Gastroesophageal sphincter (tissue), 4 donors: ENCODE data around the gene AIG1. TPM values are rescaled to one million over a fixed set of nuclear protein-coding genes. Genes with fewer than 3 reads are reported as not detected.

ENCODE experiments used
- ATAC-seq: fragments of 150-250 bp; one replicate; pipeline ENCODE4 v1.9.1; 2016; ENCODE audit warnings: mild to moderate bottlenecking, moderate library complexity
- H3K27ac ChIP-seq, 4 donors: fragments of 200-600 bp; sonication (generic) in 3 of 4; 1 replicate in 3 of 4; 2 replicates in 1 of 4; pipeline ENCODE4 v1.5.1; 2016 to 2019
- H3K27me3 ChIP-seq: fragments of 200-600 bp; sonication (generic); one replicate; pipeline ENCODE4 v1.5.1; 2019
- H3K36me3 ChIP-seq, 2 donors: fragments of 200-600 bp; sonication (generic); one replicate each; pipeline ENCODE4 v1.5.1; 2019; ENCODE audit warnings: control low read depth in 1 of 2
- H3K4me1 ChIP-seq, 3 donors: fragments of 200-600 bp; sonication (generic); 1 replicate in 2 of 3; 2 replicates in 1 of 3; pipeline ENCODE4 v1.5.1; 2016 to 2019; ENCODE audit warnings: control low read depth in 2 of 3
- H3K4me3 ChIP-seq, 2 donors: fragments of 200-600 bp; sonication (generic); one replicate each; pipeline ENCODE4 v1.5.1; 2019; ENCODE audit warnings: mild to moderate bottlenecking in 1 of 2, moderate library complexity in 1 of 2
- H3K9me3 ChIP-seq, 3 donors: fragments of 200-600 bp; sonication (generic); one replicate each; pipeline ENCODE4 v1.5.1; 2017 to 2019; ENCODE audit warnings: control low read depth in 2 of 3
- EP300 ChIP-seq: sonication (generic); formaldehyde crosslinking; IDR thresholded peaks from one replicate; pipeline ENCODE4 v1.6.1; 2017; ENCODE audit warnings: antibody characterized with exemption, mild to moderate bottlenecking
- POLR2A ChIP-seq, 2 donors: fragments of 450-650 bp; IDR thresholded peaks; one replicate each; pipeline ENCODE4 v1.6.1; 2017; ENCODE audit warnings: antibody characterized with exemption in 2 of 2, mild to moderate bottlenecking in 2 of 2, moderate library complexity in 1 of 2
- POLR2AphosphoS5 ChIP-seq: sonication (generic); formaldehyde crosslinking; IDR thresholded peaks from one replicate; pipeline ENCODE4 v1.6.1; 2017; ENCODE audit warnings: antibody characterized with exemption
- WGBS, 2 donors: methylation state at CpG; one replicate each; pipeline ENCODE4 v1.1.5; 2018; ENCODE audit warnings: low coverage in 1 of 2; 5-methylcytosine and 5-hydroxymethylcytosine counted together
- total RNA-seq, 4 donors: library from RNA; depleted of rRNA; stranded (reverse); fragments of >200 nt; gene quantifications; one replicate each; pipeline ENCODE4 v1.1.0, GENCODE V29; 2016
- TF ChIP-seq, protein P1 (sequence below), 4 experiments: fragments of 200-600 bp in 2 of 4; fragments of 450-650 bp in 2 of 4; sonication (generic) in 1 of 4; IDR thresholded peaks; one replicate each; pipeline ENCODE4 v1.5.1; 2017 to 2019; ENCODE audit warnings: antibody characterized with exemption in 4 of 4, mild to moderate bottlenecking in 2 of 4, moderate library complexity in 2 of 4

The AIG1 gene
- total RNA-seq, 4 donors from 2014 or later, result 24.0 to 42.0 (median 31.5) TPM

GRCh38 chr6:143322386-143322785, 261.7 kb downstream of the AIG1 start:
- TF ChIP-seq EP300, result no peak
- no peak for TF ChIP-seq POLR2A (IDR thresholded peaks at IDR 0.05)
- TF ChIP-seq POLR2AphosphoS5, result no peak
- no peak overlapping the region for H3K27ac ChIP-seq
- no peaks in the 10 kb centered on the region for H3K4me1 ChIP-seq
- 65 to 78% methylated on average over 3 to 4 of the region's 4 CpGs for WGBS, 2 donors
- no peaks in the 10 kb centered on the region for H3K9me3 ChIP-seq
- no peak overlapping the region for H3K4me3 ChIP-seq
- H3K36me3 ChIP-seq, result no peaks in the 10 kb centered on the region
- no peak for ATAC-seq
- no peaks in the 10 kb centered on the region for H3K27me3 ChIP-seq

DNA sequence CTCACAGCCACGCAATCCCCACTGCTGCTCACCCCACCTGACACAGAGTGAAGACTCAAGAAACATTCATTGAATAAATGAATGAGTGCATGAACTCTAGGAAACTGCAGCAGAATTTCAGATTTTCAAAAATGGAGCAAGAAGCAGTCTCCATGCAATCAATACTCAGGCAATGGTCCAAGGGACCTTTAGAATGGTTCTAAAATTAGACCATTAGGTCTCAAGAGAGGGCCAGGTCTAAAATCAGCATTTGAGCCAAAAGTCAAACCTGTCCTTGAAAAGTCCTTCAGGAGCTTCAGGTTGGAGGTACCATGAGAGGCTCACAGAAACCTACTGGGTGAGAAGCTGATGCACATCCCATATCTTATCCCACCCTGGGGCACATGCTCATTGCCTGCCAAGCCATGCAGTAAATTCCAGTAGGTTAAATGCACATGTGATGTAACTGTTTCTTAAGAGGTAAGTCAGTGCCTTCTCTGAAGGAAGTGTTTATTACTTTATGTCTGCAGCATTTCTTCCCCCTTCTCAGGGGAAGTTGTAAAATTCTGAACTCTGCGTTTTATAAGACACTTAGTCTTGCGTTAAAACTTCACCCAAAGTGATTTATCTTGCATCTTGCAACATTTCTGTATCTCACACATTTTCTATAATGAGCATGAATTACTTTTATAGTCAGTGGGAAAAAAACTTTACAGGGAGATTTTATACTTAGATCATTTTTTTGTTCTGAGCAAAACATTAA, 263.2 kb downstream of the AIG1 start:
- H3K9me3 ChIP-seq, result no peaks in the 10 kb centered on the region
- no peak overlapping the region for H3K4me3 ChIP-seq
- no peak overlapping the region for H3K27ac ChIP-seq
- H3K4me1 ChIP-seq, result no peaks in the 10 kb centered on the region
- TF ChIP-seq POLR2A (IDR thresholded peaks at IDR 0.05) (no peak), POLR2AphosphoS5 (no peak)
- no peaks in the 10 kb centered on the region for H3K27me3 ChIP-seq
- no peak for ATAC-seq
- H3K36me3 ChIP-seq, result no peaks in the 10 kb centered on the region
- WGBS, 2 donors, result 72 to 75% methylated on average over 1 to 3 of the region's 3 CpGs

- Histone ChIP-seq H3K27me3 (no peaks in the 10 kb centered on the region), H3K9me3 (no peaks in the 10 kb centered on the region), H3K36me3 (no peaks in the 10 kb centered on the region), H3K4me3 (no peak overlapping the region), H3K27ac (no peak overlapping the region), H3K4me1 (no peaks in the 10 kb centered on the region)
- 100% methylated on average over 1 of the region's 1 CpG for WGBS, 2 donors
- TF ChIP-seq POLR2A (IDR thresholded peaks at IDR 0.05) (no peak), POLR2AphosphoS5 (no peak), EP300 (no peak)
- TF ChIP-seq, protein P1, sequence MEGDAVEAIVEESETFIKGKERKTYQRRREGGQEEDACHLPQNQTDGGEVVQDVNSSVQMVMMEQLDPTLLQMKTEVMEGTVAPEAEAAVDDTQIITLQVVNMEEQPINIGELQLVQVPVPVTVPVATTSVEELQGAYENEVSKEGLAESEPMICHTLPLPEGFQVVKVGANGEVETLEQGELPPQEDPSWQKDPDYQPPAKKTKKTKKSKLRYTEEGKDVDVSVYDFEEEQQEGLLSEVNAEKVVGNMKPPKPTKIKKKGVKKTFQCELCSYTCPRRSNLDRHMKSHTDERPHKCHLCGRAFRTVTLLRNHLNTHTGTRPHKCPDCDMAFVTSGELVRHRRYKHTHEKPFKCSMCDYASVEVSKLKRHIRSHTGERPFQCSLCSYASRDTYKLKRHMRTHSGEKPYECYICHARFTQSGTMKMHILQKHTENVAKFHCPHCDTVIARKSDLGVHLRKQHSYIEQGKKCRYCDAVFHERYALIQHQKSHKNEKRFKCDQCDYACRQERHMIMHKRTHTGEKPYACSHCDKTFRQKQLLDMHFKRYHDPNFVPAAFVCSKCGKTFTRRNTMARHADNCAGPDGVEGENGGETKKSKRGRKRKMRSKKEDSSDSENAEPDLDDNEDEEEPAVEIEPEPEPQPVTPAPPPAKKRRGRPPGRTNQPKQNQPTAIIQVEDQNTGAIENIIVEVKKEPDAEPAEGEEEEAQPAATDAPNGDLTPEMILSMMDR (IDR thresholded peaks at IDR 0.05), result no peak
- no peak for ATAC-seq
Observed at GRCh38 chr6:143325379-143326140, 264.9 kb downstream of the AIG1 start.

DNA sequence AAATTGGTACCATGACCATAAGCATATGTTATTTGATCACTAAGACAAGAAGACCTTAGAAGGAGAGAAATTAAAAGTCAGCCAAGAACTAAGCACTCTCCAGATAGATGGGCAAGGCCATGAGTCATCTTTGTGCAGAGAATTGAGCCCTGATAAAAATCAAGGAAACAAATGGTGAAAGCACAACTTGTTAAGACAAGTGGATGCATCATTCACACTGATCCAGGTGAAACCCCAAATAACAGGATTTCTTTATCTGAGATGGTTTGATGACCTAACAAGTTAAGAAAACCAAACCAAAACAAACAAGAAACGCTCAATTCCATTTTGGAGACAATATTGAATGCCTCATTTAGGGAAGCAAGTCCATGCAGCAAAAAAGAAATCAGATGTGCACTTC, 268.2 kb downstream of the AIG1 start:
- 100% methylated on average over 1 of the region's 1 CpG for WGBS, 2 donors
- Histone ChIP-seq H3K4me1 (no peaks in the 10 kb centered on the region), H3K4me3 (no peak overlapping the region), H3K27me3 (no peaks in the 10 kb centered on the region), H3K9me3 (no peaks in the 10 kb centered on the region), H3K27ac (no peak overlapping the region), H3K36me3 (peaks cover 0 to 8% of the 10 kb centered on the region in 2 donors)
- TF ChIP-seq EP300, result no peak
- TF ChIP-seq, protein P1 (IDR thresholded peaks at IDR 0.05), result no peak
- no peak for TF ChIP-seq POLR2AphosphoS5
- TF ChIP-seq POLR2A (IDR thresholded peaks at IDR 0.05), result no peak
- ATAC-seq, result no peak

- TF ChIP-seq POLR2AphosphoS5 (no peak), POLR2A (IDR thresholded peaks at IDR 0.05) (no peak)
- 81 to 88% methylated on average over 3 of the region's 3 CpGs for WGBS, 2 donors
- H3K4me3 ChIP-seq, result no peak overlapping the region
- peaks cover 0 to 12% of the 10 kb centered on the region in 2 donors for H3K36me3 ChIP-seq
- H3K4me1 ChIP-seq, result no peaks in the 10 kb centered on the region
- ATAC-seq, result no peak
- H3K27me3 ChIP-seq, result no peaks in the 10 kb centered on the region
- H3K27ac ChIP-seq, result no peak overlapping the region
- no peaks in the 10 kb centered on the region for H3K9me3 ChIP-seq
Observed at GRCh38 chr6:143329323-143329722, 268.6 kb downstream of the AIG1 start.

DNA sequence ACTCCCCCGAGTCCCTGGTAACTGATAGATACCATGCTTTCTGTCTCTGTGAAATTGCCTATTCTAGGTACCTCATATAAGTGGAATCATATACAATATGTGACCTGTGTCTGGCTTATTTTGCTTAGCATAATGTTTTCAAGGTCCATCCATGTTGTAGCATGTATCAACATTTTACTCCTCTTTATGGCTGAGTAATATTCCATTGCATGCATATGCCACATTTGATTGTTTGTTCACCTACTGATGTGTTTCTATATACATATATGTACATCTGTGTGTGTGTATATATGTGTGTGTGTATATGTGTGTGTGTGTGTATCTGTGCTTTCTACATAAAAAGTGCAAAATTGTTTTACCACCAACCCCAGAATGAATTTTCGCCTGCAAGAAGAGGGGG, 270.7 kb downstream of the AIG1 start:
- Histone ChIP-seq H3K27ac (no peak overlapping the region), H3K27me3 (no peaks in the 10 kb centered on the region), H3K4me3 (no peak overlapping the region), H3K9me3 (no peaks in the 10 kb centered on the region), H3K36me3 (peaks cover 0 to 19% of the 10 kb centered on the region in 2 donors), H3K4me1 (no peaks in the 10 kb centered on the region)
- no peak for ATAC-seq
- TF ChIP-seq POLR2A (IDR thresholded peaks at IDR 0.05) (no peak), POLR2AphosphoS5 (no peak), EP300 (no peak)
- TF ChIP-seq, protein P1 (IDR thresholded peaks at IDR 0.05), result no peak
- WGBS, 2 donors, result 96 to 100% methylated on average over 2 of the region's 2 CpGs
